ENCODE data around the gene ZFAND2B.
"Not testable (repeated sequence)": the region's sequence is repeated elsewhere in the genome, so short reads cannot be mapped to it uniquely, and the experiment has no call there.

ZFAND2B gene

DNA sequence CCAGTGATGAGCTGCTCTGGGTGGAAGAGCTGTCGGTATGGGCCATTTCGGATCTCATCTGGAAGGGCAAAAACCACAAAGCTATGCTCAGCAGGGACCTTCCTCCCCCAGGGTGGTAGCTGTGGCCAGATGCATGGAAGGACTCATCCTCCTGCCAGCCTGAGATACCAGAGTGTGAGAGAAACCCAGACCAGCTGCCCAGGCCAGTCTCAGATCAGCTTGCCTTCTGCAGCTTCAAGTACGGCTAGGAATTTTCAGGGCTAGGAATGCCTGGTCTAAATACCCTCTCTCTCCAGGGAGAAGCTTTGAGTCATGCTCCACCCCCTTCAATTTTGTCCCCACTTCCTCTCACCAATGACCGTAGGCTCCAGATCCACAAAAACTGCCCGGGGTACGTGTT lies 45.1 kb downstream of the ZFAND2B start:
- DNase-seq: no peak

DNA sequence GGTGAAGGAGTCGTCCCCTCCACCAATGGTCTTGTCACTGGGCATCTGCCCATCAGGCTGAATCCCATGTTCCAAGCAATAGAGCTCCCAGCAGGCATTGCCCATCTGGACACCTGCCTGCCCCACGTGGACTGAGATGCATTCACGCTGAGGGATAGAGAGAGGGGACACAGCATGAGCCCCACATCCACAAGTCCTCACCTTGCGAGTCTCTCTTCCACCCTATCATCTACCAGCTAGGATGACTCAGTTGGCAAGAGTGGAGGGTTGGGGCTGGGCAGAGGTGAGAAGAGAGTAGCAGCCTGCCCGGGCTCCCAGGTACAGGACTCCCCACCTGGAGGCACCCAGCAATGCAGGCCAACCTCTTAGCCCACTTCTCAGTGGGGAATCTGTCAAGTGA lies 45.5 kb downstream of the ZFAND2B start:
- DNase-seq: peak; percentile 58

DNA sequence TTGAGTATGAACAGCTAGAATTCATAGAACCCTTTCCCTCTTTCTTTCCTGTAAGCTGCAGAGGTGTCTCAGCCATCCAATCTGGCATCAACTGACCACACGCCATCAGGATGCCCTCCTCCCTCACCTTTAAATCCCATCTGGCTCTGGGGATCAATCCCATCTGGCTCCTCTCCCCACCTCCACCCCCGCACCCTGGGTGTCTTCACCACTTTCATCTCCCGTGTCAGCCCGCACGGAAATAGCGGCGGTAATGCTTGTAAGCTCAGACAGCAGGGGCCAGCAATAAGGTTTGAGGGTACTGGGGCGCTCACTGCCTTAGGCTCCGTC lies 46.0 kb downstream of the ZFAND2B start:
- DNase-seq: peak; percentile 61

DNA sequence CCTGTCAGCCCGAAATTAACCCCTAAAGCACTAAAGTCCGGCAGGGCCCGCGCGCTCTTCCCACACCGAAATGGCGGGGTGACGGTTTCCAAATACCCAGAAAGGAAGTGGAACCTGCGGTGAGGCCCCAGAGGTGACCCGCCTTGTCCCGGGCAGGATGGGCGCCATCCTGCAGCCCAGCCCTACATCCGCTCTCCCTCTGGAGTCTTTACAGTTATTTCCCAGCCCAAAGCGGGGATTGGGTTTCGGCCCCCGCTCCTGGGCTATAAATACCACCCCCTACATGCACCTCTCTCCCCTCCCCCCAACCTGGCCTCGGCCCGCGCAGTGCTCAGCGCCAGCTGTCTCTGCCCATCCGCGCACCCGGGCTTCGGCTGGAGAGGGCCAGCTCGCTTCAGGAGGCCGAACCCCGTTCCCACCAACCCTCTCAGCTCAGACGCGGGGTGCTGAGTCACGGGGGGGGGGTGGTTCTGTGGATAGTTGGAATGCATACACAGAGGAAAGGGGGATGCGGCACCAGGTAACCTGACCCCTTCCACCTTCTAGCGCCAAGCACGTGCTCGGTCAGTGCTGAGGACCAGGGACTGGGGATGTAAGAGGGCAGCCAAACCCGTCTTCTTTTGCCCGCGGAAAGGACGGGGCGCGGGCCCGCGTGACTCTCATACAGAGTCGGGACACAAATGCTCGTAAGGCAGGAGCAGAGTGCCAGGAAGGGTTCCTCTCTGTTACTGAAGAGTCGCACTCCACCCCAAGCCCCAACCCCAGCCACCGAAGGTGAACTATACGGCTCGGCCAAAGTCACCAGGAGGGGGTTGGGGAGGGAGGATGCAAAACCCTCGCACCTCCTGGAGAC lies 46.5 kb downstream of the ZFAND2B start, which contains the start of gene TUBA4B:
TUBA4B (plus strand) TSS at position 344 of the 853 bp plus-strand sequence; CDS start at position 509, 165 bp downstream.
- peak; percentile 69 for DNase-seq

DNA sequence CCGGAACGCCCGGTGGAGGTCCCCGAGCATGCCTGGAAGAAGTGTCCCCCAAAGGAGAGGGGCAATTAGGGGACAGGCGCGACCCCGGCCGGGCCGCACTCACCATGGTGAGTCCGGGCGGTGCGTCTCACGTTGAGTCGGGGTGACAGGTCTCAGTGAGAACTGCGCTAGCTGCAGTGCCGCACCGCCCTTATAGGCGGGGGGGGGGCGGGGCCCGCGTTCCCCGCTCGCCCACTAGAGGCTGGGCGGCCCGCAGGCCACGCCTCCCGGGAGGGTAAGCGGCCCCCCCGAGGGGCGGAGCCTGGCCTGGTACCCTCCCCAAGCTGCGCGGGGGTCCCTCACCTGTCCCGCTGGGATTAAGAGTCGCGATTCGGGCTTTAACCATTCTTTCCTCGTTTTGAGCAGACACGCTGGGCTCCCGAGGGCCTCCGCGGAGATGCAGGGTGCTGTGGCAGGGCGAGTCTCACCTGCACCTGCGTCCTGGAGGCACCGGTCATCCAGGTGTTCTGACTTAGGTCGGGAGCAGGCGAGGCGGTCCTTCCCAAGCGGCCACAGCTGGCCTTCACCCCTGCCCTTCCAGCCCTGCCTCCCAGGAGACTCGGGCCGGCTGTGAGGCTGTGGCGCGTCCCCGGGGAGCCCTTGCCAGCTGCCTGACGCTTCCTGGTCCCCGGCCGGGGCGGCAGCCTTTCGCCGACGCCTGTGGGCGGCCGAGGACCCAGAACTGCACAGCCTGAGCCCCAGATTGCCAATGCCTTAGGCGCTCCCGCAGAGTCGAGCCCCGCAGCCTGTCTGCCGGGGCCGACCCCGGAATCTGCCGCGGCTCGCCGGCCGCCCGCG lies 47.4 kb downstream of the ZFAND2B start, which contains the start of gene TUBA4A:
TUBA4A (minus strand) TSS at position 166 of the 837 bp plus-strand sequence; CDS start at position 106, 60 bp downstream.
- peak; percentile 92 for DNase-seq

DNA sequence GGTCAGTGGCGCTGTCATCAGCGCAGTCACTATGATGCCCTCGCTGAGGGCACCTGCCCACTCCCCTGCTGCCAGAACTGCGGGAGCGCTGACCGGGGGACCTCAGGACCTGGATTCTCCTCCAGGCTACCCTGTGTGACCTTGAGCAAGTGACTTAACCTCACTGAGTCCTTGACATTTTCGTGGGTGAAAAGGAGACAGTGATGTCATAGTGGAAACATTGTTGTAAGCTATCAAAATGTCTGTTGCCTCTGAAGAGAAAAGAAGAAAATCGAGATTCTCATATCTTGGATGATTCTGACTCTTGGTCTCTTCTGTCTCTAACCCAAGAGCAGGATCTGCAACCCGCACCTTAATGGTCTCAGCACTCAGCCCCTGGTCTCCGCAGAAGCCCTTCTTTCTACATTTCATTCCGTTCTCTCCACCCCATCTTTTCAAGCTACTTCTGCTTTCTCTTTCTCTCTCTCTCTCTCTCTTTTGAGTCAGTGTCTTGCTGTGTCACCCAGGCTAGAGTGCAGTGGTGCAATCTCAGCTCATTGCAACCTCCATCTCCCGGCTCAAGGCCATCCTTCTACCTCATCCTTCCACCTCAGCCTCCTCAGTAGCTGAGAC lies 48.1 kb downstream of the ZFAND2B start:
- peak; percentile 30 for DNase-seq

DNA sequence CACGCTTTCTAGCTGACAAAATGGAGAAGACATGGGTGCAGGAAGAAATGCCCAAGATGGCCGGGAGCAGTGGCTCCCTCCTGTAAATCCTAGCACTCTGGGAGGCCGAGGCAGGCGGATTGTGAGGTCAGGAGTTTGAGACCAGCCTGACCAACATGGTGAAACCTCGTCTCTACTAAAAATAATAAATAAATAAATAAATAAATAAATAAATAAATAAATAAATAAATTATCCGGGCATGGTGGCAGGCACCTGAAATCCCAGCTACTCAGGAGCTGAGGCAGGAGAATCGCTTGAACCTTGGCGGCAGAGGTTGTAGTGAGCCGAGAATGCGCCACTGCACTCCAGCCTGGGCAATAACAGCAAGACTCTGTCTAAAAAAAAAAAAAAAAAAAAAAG lies 52.4 kb downstream of the ZFAND2B start:
- not testable (repeated sequence) for DNase-seq

Data from DMS53 (cell line).